Naive B cell (primary cell): ENCODE data around the gene RAP1GAP2. TPM values are rescaled to one million over a fixed set of nuclear protein-coding genes. Genes with fewer than 3 reads are reported as not detected.
"Not testable (repeated sequence)": the region's sequence is repeated elsewhere in the genome, so short reads cannot be mapped to it uniquely, and the experiment has no call there.

Experiments used
- ATAC-seq, 2 donors: fragments of 150-1000 bp; cut with Tn5 transposase; 2 replicates each; pipeline ENCODE4 v1.10.0; 2021; ENCODE audit warnings: low read depth in 2 of 2, mild to moderate bottlenecking in 2 of 2, moderate library complexity in 2 of 2
- DNase-seq: peaks from one replicate; pipeline ENCODE4 v3.0.0; 2022
- H3K27ac Mint-ChIP-seq, 6 donors: one replicate each; pipeline ENCODE4 v1.8.0; 2020 to 2022; ENCODE audit warnings: mild to moderate bottlenecking in 6 of 6, mixed read lengths in 6 of 6, moderate library complexity in 5 of 6, inconsistent platforms in 2 of 6
- H3K27me3 Mint-ChIP-seq, 3 donors: one replicate each; pipeline ENCODE4 v1.8.0; 2021 to 2022; ENCODE audit warnings: mixed read lengths in 3 of 3, mild to moderate bottlenecking in 1 of 3
- H3K36me3 Mint-ChIP-seq, 2 donors: one replicate each; pipeline ENCODE4 v1.8.0; 2020 to 2022; ENCODE audit warnings: mixed read lengths in 2 of 2, inconsistent platforms in 1 of 2, mild to moderate bottlenecking in 1 of 2
- H3K4me1 Mint-ChIP-seq, 3 donors: one replicate each; pipeline ENCODE4 v1.8.0; 2020 to 2022; ENCODE audit warnings: mixed read lengths in 3 of 3, inconsistent platforms in 1 of 3, mild to moderate bottlenecking in 1 of 3, moderate library complexity in 1 of 3
- H3K4me3 Mint-ChIP-seq, 8 donors: one replicate each; pipeline ENCODE4 v1.8.0; 2020 to 2022; ENCODE audit warnings: mild to moderate bottlenecking in 8 of 8, mixed read lengths in 8 of 8, moderate library complexity in 8 of 8, inconsistent platforms in 2 of 8
- H3K9me3 Mint-ChIP-seq, 7 donors: one replicate each; pipeline ENCODE4 v1.8.0; 2020 to 2022; ENCODE audit warnings: mixed read lengths in 7 of 7, mild to moderate bottlenecking in 5 of 7, inconsistent platforms in 2 of 7, moderate library complexity in 1 of 7
- polyA plus RNA-seq, 6 donors: library from polyadenylated mRNA; unstranded; fragments of 300-500 nt; fragmentation: Illumina TruSeq; gene quantifications; one replicate each; pipeline ENCODE4 v1.2.3, GENCODE V29; 2021; ENCODE audit warnings: low read depth in 6 of 6

Gene RAP1GAP2
- polyA plus RNA-seq, 6 donors from 2014 or later: 0.96 to 2.9 (median 1.4) TPM; not detected in 1

- not testable (repeated sequence) for DNase-seq, H3K27me3 Mint-ChIP-seq, H3K4me3 Mint-ChIP-seq, H3K27ac Mint-ChIP-seq, H3K4me1 Mint-ChIP-seq, H3K36me3 Mint-ChIP-seq, ATAC-seq, H3K9me3 Mint-ChIP-seq
These were observed 195.3 kb downstream of the RAP1GAP2 start for GRCh38 chr17:2991396-2992180.

DNA sequence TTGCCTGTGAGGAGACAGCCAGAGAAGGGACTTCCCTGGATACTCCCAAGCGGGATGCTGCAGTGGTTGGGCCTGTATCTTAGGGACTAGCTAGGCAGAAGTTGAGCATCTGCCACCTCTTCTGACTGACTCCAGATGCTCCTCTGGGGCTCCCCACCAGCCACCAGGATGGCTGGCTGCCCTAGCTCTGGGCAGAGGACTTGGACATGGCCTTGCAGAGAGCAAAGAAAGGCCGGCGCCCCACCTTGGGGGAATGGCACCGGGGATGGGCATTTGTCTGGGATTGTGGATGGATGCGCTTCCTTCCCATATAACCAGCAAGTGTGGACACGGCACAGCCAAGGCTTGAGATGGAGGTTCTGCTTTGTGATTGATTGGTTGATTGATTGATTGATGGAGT is 198.2 kb downstream of the RAP1GAP2 start:
- no peak for ATAC-seq
- peaks cover 0 to 3% of the 10 kb centered on the region in 2 donors for H3K36me3 Mint-ChIP-seq
- peaks cover 0 to 16% (median 3%) of the 10 kb centered on the region in 3 donors for H3K4me1 Mint-ChIP-seq
- no peaks in the 10 kb centered on the region for H3K9me3 Mint-ChIP-seq
- H3K27ac Mint-ChIP-seq: peak overlapping the region in 1 of 6 donors; percentile 29
- H3K27me3 Mint-ChIP-seq: no peaks in the 10 kb centered on the region
- no peak for DNase-seq
- H3K4me3 Mint-ChIP-seq: no peak overlapping the region

- H3K36me3 Mint-ChIP-seq: no peaks in the 10 kb centered on the region
- DNase-seq (no peak), ATAC-seq (no peak)
- no peaks in the 10 kb centered on the region for H3K27me3 Mint-ChIP-seq
- H3K9me3 Mint-ChIP-seq: no peaks in the 10 kb centered on the region
- H3K27ac Mint-ChIP-seq: no peak overlapping the region
- no peak overlapping the region for H3K4me3 Mint-ChIP-seq
- H3K4me1 Mint-ChIP-seq: peaks cover 0 to 10% (median 0%) of the 10 kb centered on the region in 3 donors
These were observed 199.1 kb downstream of the RAP1GAP2 start for GRCh38 chr17:2995377-2995776.

- no peak for DNase-seq
- ATAC-seq: no peak
- H3K27ac Mint-ChIP-seq: no peak overlapping the region
- peaks cover 0 to 10% (median 0%) of the 10 kb centered on the region in 3 donors for H3K4me1 Mint-ChIP-seq
- no peaks in the 10 kb centered on the region for H3K36me3 Mint-ChIP-seq
- no peaks in the 10 kb centered on the region for H3K27me3 Mint-ChIP-seq
- no peaks in the 10 kb centered on the region for H3K9me3 Mint-ChIP-seq
- H3K4me3 Mint-ChIP-seq: peak overlapping the region in 1 of 8 donors; percentile 29
These were observed 199.9 kb downstream of the RAP1GAP2 start for GRCh38 chr17:2995886-2996809.

DNA sequence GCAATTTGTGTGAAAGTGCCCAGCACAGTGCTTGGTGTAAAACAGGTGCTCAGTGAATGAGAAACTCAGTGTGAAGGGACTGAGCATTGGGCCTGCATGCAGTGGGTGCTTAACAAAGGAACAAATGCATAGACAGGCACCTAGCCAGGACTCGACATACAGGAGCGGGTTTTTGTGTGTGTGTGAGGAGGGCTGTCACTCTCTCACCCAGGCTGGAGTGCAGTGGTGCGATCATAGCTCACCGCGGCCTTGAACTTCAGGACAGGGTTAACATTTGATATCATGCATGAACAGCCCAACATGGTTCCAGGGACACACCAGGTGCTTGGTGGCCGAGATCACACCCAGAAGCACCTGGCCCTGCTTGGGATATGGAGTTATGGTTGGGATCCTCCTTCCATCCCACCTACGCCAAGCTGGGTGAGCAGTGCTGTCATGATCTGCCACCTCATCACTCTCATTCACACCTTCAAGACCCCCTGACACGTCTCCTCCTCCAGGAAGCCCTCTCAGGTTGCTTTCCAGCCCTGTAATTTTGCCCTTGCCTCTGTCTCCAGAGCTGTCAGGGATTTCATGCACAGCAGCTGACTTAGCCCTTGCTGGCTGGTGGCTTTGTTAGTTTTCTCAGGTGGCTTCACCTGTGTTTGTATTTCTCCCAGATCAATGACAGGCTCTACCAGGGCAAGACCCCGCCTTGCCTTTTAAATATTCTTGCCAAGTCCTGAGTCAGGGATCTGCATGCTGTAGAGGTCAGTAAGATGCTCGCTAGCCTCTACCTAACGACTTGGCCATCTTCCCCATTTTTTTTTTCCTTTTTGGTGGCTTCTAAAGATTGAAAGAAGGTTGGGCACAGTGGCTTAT is 200.8 kb downstream of the RAP1GAP2 start:
- peak overlapping the region in 1 of 8 donors; percentile 42 for H3K4me3 Mint-ChIP-seq
- no peaks in the 10 kb centered on the region for H3K27me3 Mint-ChIP-seq
- peaks cover under 1 to 15% (median 6%) of the 10 kb centered on the region in 3 donors for H3K4me1 Mint-ChIP-seq
- H3K27ac Mint-ChIP-seq: peak overlapping the region in 2 of 6 donors; percentile 49 to 66
- DNase-seq: no peak
- H3K9me3 Mint-ChIP-seq: no peaks in the 10 kb centered on the region
- ATAC-seq: no peak
- H3K36me3 Mint-ChIP-seq: no peaks in the 10 kb centered on the region

GRCh38 chr17:2998469-2998901 is 202.2 kb downstream of the RAP1GAP2 start:
- H3K36me3 Mint-ChIP-seq, H3K4me3 Mint-ChIP-seq, H3K27me3 Mint-ChIP-seq, DNase-seq, ATAC-seq, H3K9me3 Mint-ChIP-seq: not testable (repeated sequence)
- Mint-ChIP-seq H3K4me1 (peaks cover 14 to 30% (median 20%) of the 10 kb centered on the region in 3 donors), H3K27ac (peak overlapping the region in 1 of 6 donors; percentile 87)

GRCh38 chr17:3002538-3003295 is 206.5 kb downstream of the RAP1GAP2 start:
- Mint-ChIP-seq H3K27ac (peak overlapping the region; percentile 95 to 100 (median 99)), H3K36me3 (peaks cover 6 to 12% of the 10 kb centered on the region in 2 donors), H3K27me3 (no peaks in the 10 kb centered on the region), H3K9me3 (no peaks in the 10 kb centered on the region), H3K4me1 (peaks cover 40 to 58% (median 52%) of the 10 kb centered on the region in 3 donors), H3K4me3 (peak overlapping the region; percentile 79 to 98 (median 90))
- DNase-seq: peak; percentile 86
- ATAC-seq: peak; percentile 66 to 67

GRCh38 chr17:3003296-3004149 is 207.3 kb downstream of the RAP1GAP2 start:
- H3K4me3 Mint-ChIP-seq: peak overlapping the region; percentile 79 to 98 (median 90)
- no peaks in the 10 kb centered on the region for H3K9me3 Mint-ChIP-seq
- H3K36me3 Mint-ChIP-seq: peaks cover 6 to 19% of the 10 kb centered on the region in 2 donors
- DNase-seq (peak; percentile 80), ATAC-seq (peak; percentile 63 to 67)
- H3K4me1 Mint-ChIP-seq: peaks cover 40 to 56% (median 52%) of the 10 kb centered on the region in 3 donors
- H3K27me3 Mint-ChIP-seq: no peaks in the 10 kb centered on the region
- peak overlapping the region; percentile 64 to 100 (median 99) for H3K27ac Mint-ChIP-seq

DNA sequence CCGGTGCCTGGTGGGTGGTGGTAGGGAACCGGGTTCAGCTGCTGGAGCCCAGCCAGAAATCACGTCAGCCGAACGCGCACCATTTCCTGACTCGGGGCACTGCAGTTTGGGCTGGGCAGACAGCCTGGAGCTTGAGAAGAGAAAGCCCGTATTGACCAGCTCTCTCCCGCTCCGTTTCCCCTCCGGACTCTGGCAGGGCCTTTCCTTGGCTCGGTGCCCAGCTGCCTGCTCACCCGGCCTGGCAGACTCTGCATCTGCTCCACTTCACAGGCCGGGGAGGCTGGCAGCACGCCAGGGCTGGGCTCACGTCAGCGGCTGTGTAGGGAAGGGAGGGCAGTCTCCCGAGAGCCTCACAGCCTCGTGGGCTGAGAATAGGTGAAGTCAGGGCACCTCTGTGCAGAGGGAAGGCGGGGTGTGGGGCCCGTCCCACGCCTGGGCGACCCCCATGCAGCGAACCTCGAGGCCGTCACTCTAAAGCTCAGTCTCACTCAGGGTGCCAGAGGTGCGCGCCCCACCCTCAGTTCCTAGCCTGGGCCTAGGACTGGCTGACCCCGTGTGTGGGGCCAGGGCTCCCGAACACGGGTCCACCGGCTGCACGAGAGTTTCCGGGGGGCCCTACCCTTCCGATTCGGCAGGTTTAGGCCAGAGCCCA is 208.0 kb downstream of the RAP1GAP2 start:
- H3K36me3 Mint-ChIP-seq: peaks cover 10 to 19% of the 10 kb centered on the region in 2 donors
- ATAC-seq (peak; percentile 56 to 63), DNase-seq (peak; percentile 83)
- peak overlapping the region; percentile 79 to 98 (median 90) for H3K4me3 Mint-ChIP-seq
- H3K4me1 Mint-ChIP-seq: peaks cover 40 to 55% (median 52%) of the 10 kb centered on the region in 3 donors
- H3K27me3 Mint-ChIP-seq: no peaks in the 10 kb centered on the region
- H3K27ac Mint-ChIP-seq: peak overlapping the region; percentile 64 to 100 (median 99)
- no peaks in the 10 kb centered on the region for H3K9me3 Mint-ChIP-seq

GRCh38 chr17:3004925-3005324 is 208.7 kb downstream of the RAP1GAP2 start:
- Mint-ChIP-seq H3K9me3 (no peaks in the 10 kb centered on the region), H3K27ac (peak overlapping the region; percentile 64 to 100 (median 99)), H3K27me3 (no peaks in the 10 kb centered on the region), H3K4me1 (peaks cover 40 to 55% (median 52%) of the 10 kb centered on the region in 3 donors), H3K4me3 (peak overlapping the region; percentile 79 to 98 (median 90)), H3K36me3 (peaks cover 14 to 24% of the 10 kb centered on the region in 2 donors)
- DNase-seq (no peak), ATAC-seq (no peak)

- Mint-ChIP-seq H3K4me1 (peaks cover 40 to 55% (median 52%) of the 10 kb centered on the region in 3 donors), H3K4me3 (peak overlapping the region in 3 of 8 donors; percentile 27 to 88 (median 82)), H3K9me3 (no peaks in the 10 kb centered on the region), H3K27me3 (no peaks in the 10 kb centered on the region), H3K36me3 (peaks cover 19 to 24% of the 10 kb centered on the region in 2 donors), H3K27ac (peak overlapping the region in 3 of 6 donors; percentile 47 to 99 (median 95))
- DNase-seq: no peak
- ATAC-seq: no peak
These were observed 209.5 kb downstream of the RAP1GAP2 start for GRCh38 chr17:3005696-3006095.
